Measurements from ENCODE around the gene CCDC177. TPM values are rescaled to one million over a fixed set of nuclear protein-coding genes. Genes with fewer than 3 reads are reported as not detected.

The CCDC177 gene
- total and polyA plus RNA-seq, 4 donors: 0.08 TPM; not detected in 3

DNA sequence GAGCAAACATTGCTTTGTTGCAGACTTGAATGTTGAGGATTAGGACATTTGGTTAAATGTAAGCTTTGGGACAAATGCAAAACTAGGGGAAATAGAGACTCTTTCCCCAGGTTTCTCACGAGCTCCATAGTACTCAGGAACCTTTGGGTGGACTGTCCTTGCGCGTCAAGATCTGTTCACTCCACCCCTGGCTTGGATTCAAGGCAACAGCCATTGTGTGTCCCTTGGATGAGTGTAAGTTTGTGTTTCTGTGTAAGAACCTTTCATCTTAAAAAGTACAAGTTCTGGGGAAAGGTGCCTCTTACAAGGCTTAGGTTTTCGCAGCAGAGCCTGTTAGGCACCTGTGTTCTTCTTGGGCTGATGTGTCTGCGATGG, 40.4 kb upstream of the CCDC177 start:
- peaks cover 5 to 68% (median 54%) of the 10 kb centered on the region in 4 donors for H3K4me1 ChIP-seq (ENCODE audit: control insufficient read depth in 4 of 4, insufficient read depth in 4 of 4, low read length in 3 of 4)
- H3K9me3 ChIP-seq (ENCODE audit: control insufficient read depth in 4 of 4, low read length in 3 of 4): no peaks in the 10 kb centered on the region
- peak overlapping the region; percentile 83 to 84 for H3K27ac ChIP-seq (ENCODE audit: low read depth in 1 of 2, low read length in 2 of 2)
- peak overlapping the region in 1 of 2 donors; percentile 47 for H3K9ac ChIP-seq (ENCODE audit: low read depth in 1 of 2, low read length in 2 of 2)
- 68% methylated on average over 5 of the region's 5 CpGs for WGBS
- no peak overlapping the region for H3K4me3 ChIP-seq (ENCODE audit: low read depth in 1 of 3, low read length in 3 of 3)
- H3K27me3 ChIP-seq (ENCODE audit: control insufficient read depth in 4 of 4, insufficient read depth in 4 of 4, low read length in 3 of 4): no peaks in the 10 kb centered on the region
- H3K36me3 ChIP-seq (ENCODE audit: control insufficient read depth in 4 of 4, insufficient read depth in 3 of 4, low read depth in 1 of 4, low read length in 3 of 4): no peaks in the 10 kb centered on the region
- TF ChIP-seq RXRA (IDR thresholded peaks at IDR 0.05) (no peak), JUND (IDR thresholded peaks at IDR 0.05) (no peak), GABPA (IDR thresholded peaks at IDR 0.05 in 1 of 2, conservative IDR thresholded peaks at IDR 0.05 in 1 of 2) (no peak), NR2F2 (IDR thresholded peaks at IDR 0.05) (no peak), FOXA1 (IDR thresholded peaks at IDR 0.05) (no peak), FOXA2 (IDR thresholded peaks at IDR 0.05) (no peak)
- TF ChIP-seq, protein P1, sequence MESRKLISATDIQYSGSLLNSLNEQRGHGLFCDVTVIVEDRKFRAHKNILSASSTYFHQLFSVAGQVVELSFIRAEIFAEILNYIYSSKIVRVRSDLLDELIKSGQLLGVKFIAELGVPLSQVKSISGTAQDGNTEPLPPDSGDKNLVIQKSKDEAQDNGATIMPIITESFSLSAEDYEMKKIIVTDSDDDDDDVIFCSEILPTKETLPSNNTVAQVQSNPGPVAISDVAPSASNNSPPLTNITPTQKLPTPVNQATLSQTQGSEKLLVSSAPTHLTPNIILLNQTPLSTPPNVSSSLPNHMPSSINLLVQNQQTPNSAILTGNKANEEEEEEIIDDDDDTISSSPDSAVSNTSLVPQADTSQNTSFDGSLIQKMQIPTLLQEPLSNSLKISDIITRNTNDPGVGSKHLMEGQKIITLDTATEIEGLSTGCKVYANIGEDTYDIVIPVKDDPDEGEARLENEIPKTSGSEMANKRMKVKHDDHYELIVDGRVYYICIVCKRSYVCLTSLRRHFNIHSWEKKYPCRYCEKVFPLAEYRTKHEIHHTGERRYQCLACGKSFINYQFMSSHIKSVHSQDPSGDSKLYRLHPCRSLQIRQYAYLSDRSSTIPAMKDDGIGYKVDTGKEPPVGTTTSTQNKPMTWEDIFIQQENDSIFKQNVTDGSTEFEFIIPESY (IDR thresholded peaks at IDR 0.05): no peak
- TF ChIP-seq, protein P2, sequence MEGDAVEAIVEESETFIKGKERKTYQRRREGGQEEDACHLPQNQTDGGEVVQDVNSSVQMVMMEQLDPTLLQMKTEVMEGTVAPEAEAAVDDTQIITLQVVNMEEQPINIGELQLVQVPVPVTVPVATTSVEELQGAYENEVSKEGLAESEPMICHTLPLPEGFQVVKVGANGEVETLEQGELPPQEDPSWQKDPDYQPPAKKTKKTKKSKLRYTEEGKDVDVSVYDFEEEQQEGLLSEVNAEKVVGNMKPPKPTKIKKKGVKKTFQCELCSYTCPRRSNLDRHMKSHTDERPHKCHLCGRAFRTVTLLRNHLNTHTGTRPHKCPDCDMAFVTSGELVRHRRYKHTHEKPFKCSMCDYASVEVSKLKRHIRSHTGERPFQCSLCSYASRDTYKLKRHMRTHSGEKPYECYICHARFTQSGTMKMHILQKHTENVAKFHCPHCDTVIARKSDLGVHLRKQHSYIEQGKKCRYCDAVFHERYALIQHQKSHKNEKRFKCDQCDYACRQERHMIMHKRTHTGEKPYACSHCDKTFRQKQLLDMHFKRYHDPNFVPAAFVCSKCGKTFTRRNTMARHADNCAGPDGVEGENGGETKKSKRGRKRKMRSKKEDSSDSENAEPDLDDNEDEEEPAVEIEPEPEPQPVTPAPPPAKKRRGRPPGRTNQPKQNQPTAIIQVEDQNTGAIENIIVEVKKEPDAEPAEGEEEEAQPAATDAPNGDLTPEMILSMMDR (IDR thresholded peaks at IDR 0.05; ENCODE audit: low read depth, low read length, missing input control): no peak
- TF ChIP-seq, protein P3, sequence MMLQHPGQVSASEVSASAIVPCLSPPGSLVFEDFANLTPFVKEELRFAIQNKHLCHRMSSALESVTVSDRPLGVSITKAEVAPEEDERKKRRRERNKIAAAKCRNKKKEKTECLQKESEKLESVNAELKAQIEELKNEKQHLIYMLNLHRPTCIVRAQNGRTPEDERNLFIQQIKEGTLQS (IDR thresholded peaks at IDR 0.05): no peak
- no peak for DNase-seq (ENCODE audit: low spot score)

DNA sequence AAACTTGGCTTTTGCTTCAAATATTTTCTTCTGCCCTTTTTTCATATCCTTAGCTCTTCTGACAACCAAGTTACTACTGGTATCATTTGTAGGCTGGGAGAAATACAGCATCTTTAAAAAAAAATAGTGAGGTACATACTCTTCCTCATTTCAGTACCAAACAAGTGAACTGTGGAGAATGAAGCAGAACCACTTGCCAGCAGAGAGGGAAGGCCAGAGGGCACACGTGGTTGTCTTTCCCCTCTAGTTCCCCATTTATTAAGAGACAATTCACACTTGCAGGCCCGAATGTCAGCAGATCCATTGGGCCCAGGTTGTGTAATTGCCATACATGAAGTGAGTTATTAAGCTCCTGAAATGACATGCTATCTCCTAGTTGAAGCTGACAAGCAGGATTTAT, 39.9 kb upstream of the CCDC177 start:
- Histone ChIP-seq H3K27me3 (ENCODE audit: control insufficient read depth in 4 of 4, insufficient read depth in 4 of 4, low read length in 3 of 4) (no peaks in the 10 kb centered on the region), H3K9ac (ENCODE audit: low read depth in 1 of 2, low read length in 2 of 2) (no peak overlapping the region), H3K4me3 (ENCODE audit: low read depth in 1 of 3, low read length in 3 of 3) (no peak overlapping the region), H3K36me3 (ENCODE audit: control insufficient read depth in 4 of 4, insufficient read depth in 3 of 4, low read depth in 1 of 4, low read length in 3 of 4) (no peaks in the 10 kb centered on the region), H3K27ac (ENCODE audit: low read depth in 1 of 2, low read length in 2 of 2) (peak overlapping the region; percentile 83 to 84), H3K4me1 (ENCODE audit: control insufficient read depth in 4 of 4, insufficient read depth in 4 of 4, low read length in 3 of 4) (peaks cover 3 to 66% (median 54%) of the 10 kb centered on the region in 4 donors), H3K9me3 (ENCODE audit: control insufficient read depth in 4 of 4, low read length in 3 of 4) (no peaks in the 10 kb centered on the region)
- no peak for DNase-seq (ENCODE audit: low spot score)
- 28% methylated on average over 2 of the region's 2 CpGs for WGBS
- TF ChIP-seq FOXA1 (IDR thresholded peaks at IDR 0.05) (no peak), SP1 (IDR thresholded peaks at IDR 0.05) (no peak), RAD21 (IDR thresholded peaks at IDR 0.05) (no peak), TAF1 (conservative IDR thresholded peaks at IDR 0.05) (no peak)
- TF ChIP-seq, protein P1 (IDR thresholded peaks at IDR 0.05): no peak
- TF ChIP-seq, protein P4, sequence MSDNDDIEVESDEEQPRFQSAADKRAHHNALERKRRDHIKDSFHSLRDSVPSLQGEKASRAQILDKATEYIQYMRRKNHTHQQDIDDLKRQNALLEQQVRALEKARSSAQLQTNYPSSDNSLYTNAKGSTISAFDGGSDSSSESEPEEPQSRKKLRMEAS (IDR thresholded peaks at IDR 0.05): peak; percentile 16
- TF ChIP-seq, protein P2 (IDR thresholded peaks at IDR 0.05; ENCODE audit: low read depth, low read length, missing input control): no peak
